BJ (cell line): ENCODE data around the gene SF3A1. TPM values are rescaled to one million over a fixed set of nuclear protein-coding genes. Genes with fewer than 3 reads are reported as not detected.
A peak's percentile ranks its signal among the peaks of the same experiment; 100 is the strongest.
"Not testable (repeated sequence)": the region's sequence is repeated elsewhere in the genome, so short reads cannot be mapped to it uniquely, and the experiment has no call there.

Experiments
- CTCF ChIA-PET: fragments of 350-600 bp; formaldehyde crosslinking; extraction: SDS; loops from one replicate; lab custom pipeline; 2021; ENCODE audit warnings: antibody characterized with exemption, inconsistent platforms; lab: Yijun Ruan, JAX
- POLR2A ChIA-PET: fragments of 300-600 bp; sonication (Branson Sonifier 250); formaldehyde crosslinking; extraction: SDS; loops from one replicate; lab custom pipeline; 2021; ENCODE audit warnings: antibody characterized with exemption; lab: Charles Lee
- DNase-seq: peaks from one replicate; pipeline ENCODE4 v3.0.0-alpha.2; 2011; ENCODE audit warnings: low read depth
- H3K27me3 ChIP-seq: 2 replicates; pipeline ENCODE4 v1.6.0; 2011; ENCODE audit warnings: low read length; ENCODE audit not compliant: control insufficient read depth, insufficient read depth
- H3K36me3 ChIP-seq: 2 replicates; pipeline ENCODE4 v1.5.1; 2011; ENCODE audit warnings: low read length; ENCODE audit not compliant: control insufficient read depth, insufficient read depth
- H3K4me3 ChIP-seq: 2 replicates; pipeline ENCODE4 v1.5.1; 2011; ENCODE audit warnings: low read depth, mild to moderate bottlenecking, control low read depth, low read length
- CTCF ChIP-seq: IDR thresholded peaks from 2 replicates; pipeline ENCODE4 v1.5.1; 2011; ENCODE audit warnings: low read depth, mild to moderate bottlenecking, control low read depth, inconsistent platforms, low read length, moderate library complexity; ENCODE audit not compliant: insufficient read depth
- polyA plus RNA-seq: library from polyadenylated mRNA; depleted of rRNA; stranded (reverse); fragments of >200 nt; gene quantifications from 2 replicates; pipeline ENCODE4 v1.2.3, GENCODE V29; 2011

SF3A1 gene
- polyA plus RNA-seq, 1 experiment = 66.8 TPM

GRCh38 chr22:30402028-30402765 lies 45.5 kb upstream of the SF3A1 start:
- POLR2A ChIA-PET = interaction anchor here (1.0 kb wide), 1 partner anchor 232 kb away, joined by 7 read pairs; no protein-coding TSS in a partner anchor
- TF ChIP-seq CTCF = no peak
- Histone ChIP-seq H3K36me3 (peaks cover 10% of the 10 kb centered on the region), H3K27me3 (no peaks in the 10 kb centered on the region), H3K4me3 (no peak overlapping the region)
- DNase-seq = no peak
- CTCF ChIA-PET = interaction anchor here (0.8 to 1.6 kb wide), 7 partner anchors 8 to 294 kb away, joined by 3 to 4 read pairs (median 4); no protein-coding TSS in a partner anchor

GRCh38 chr22:30401024-30401423 lies 44.3 kb upstream of the SF3A1 start:
- H3K27me3 ChIP-seq, H3K36me3 ChIP-seq, H3K4me3 ChIP-seq, POLR2A ChIA-PET, DNase-seq: not testable (repeated sequence)
- CTCF ChIA-PET = interaction anchor here (1.5 to 1.6 kb wide), 2 partner anchors 19 to 85 kb away, joined by 3 to 4 read pairs; no protein-coding TSS in a partner anchor

GRCh38 chr22:30400159-30400558 lies 43.5 kb upstream of the SF3A1 start:
- ChIA-PET CTCF (interaction anchor here (0.6 to 1.5 kb wide), 2 partner anchors 86 to 145 kb away, joined by 3 to 4 read pairs; no protein-coding TSS in a partner anchor), POLR2A (no interaction called here)
- Histone ChIP-seq H3K4me3 (no peak overlapping the region), H3K36me3 (peaks cover 2% of the 10 kb centered on the region; the same call in 1 of the 2 replicates), H3K27me3 (no peaks in the 10 kb centered on the region)
- no peak for DNase-seq
- no peak for TF ChIP-seq CTCF

GRCh38 chr22:30399718-30400117 lies 43.0 kb upstream of the SF3A1 start:
- Histone ChIP-seq H3K4me3 (no peak overlapping the region), H3K27me3 (no peaks in the 10 kb centered on the region), H3K36me3 (peaks cover 2% of the 10 kb centered on the region; the same call in 1 of the 2 replicates)
- POLR2A ChIA-PET = interaction anchor here (0.7 kb wide), 1 partner anchor 9 kb away, joined by 4 read pairs; no protein-coding TSS in a partner anchor
- no peak for TF ChIP-seq CTCF
- CTCF ChIA-PET = interaction anchor here (0.6 kb wide), 1 partner anchor 144 kb away, joined by 4 read pairs; no protein-coding TSS in a partner anchor
- no peak for DNase-seq

- peak overlapping the region; percentile 9; the same call in 1 of the 2 replicates for H3K4me3 ChIP-seq
- no peak for TF ChIP-seq CTCF
- CTCF ChIA-PET = interaction anchor here (0.7 to 2.6 kb wide), 4 partner anchors 12 to 135 kb away, joined by 3 to 11 read pairs (median 7); partner anchors contain the start of gene RNF215
- POLR2A ChIA-PET = interaction anchor here (0.6 to 0.7 kb wide), 2 partner anchors 10 to 25 kb away, joined by 4 read pairs; no protein-coding TSS in a partner anchor
- no peak for DNase-seq
- H3K36me3 ChIP-seq = peaks cover 2% of the 10 kb centered on the region; the same call in 1 of the 2 replicates
- no peaks in the 10 kb centered on the region for H3K27me3 ChIP-seq
These were observed 42.3 kb upstream of the SF3A1 start for GRCh38 chr22:30398685-30399680.
